HepG2 (cell line): ENCODE measurements around the gene AADACL4. TPM values are rescaled to one million over a fixed set of nuclear protein-coding genes. Genes with fewer than 3 reads are reported as not detected.
A peak's percentile ranks its signal among the peaks of the same experiment; 100 is the strongest.

Experiments
- ATAC-seq: fragments of 200-7000 bp; cut with Tn5 transposase; 3 replicates; pipeline ENCODE4 v1.9.1; 2020; ENCODE audit warnings: mild to moderate bottlenecking, moderate library complexity
- BruUV-seq: library from RNA; stranded (reverse); fragments of 400-500 nt; replicated peaks from 2 replicates; lab custom pipeline; 2021; lab: Mats Ljungman, UMichigan
- CTCF ChIA-PET: fragments of 300-600 bp; formaldehyde crosslinking; extraction: SDS; loops from one replicate; lab custom pipeline; 2021; ENCODE audit warnings: low total read pairs, inconsistent platforms, low intra/inter-chr PET ratio; lab: Yijun Ruan, JAX
- POLR2A ChIA-PET: fragments of 350-600 bp; sonication (Branson Sonifier 250); formaldehyde crosslinking; loops from one replicate; lab custom pipeline; 2020; ENCODE audit warnings: antibody characterized with exemption, inconsistent platforms; lab: Yijun Ruan, JAX
- DNase-seq: peaks from one replicate; pipeline ENCODE4 v3.0.0-alpha.2; 2015; ENCODE audit warnings: low spot score
- FAIRE-seq: peaks from 3 replicates; lab custom pipeline; 2011; peaks lifted over from hg19 to GRCh38; lab: Jason Lieb, UNC
- H2AFZ ChIP-seq: one replicate; pipeline ENCODE4 v1.6.1; 2011; ENCODE audit warnings: low read length, inconsistent platforms
- H3K27ac ChIP-seq: fragments of 300-600 bp; 3 replicates; pipeline ENCODE4 v1.8.0; 2011; ENCODE audit warnings: mixed run types, mild to moderate bottlenecking, mixed read lengths, low read length, inconsistent platforms; ENCODE audit not compliant: insufficient read depth; ENCODE audit errors: extremely low read length
- H3K27me3 ChIP-seq, 2 experiments: fragments of 200-600 bp in 1 of 2; 2 replicates in 1 of 2; 3 replicates in 1 of 2; pipeline versions ENCODE4 v1.6.0 to v1.8.0; 2011; ENCODE audit warnings: low read length in 2 of 2, mild to moderate bottlenecking in 2 of 2, moderate library complexity in 2 of 2, inconsistent platforms in 1 of 2; ENCODE audit not compliant: insufficient read depth in 2 of 2, control insufficient read depth in 1 of 2
- H3K36me3 ChIP-seq, 2 experiments: fragments of 200-600 bp in 1 of 2; replicated peaks in 1 of 2; 2 replicates in 1 of 2; 3 replicates in 1 of 2; pipeline versions ENCODE4 v1.5.1 to v1.8.0; 2011; ENCODE audit warnings: low read length in 2 of 2, inconsistent platforms in 1 of 2; ENCODE audit not compliant: insufficient read depth in 2 of 2, control insufficient read depth in 1 of 2
- H3K4me1 ChIP-seq: 2 replicates; pipeline ENCODE4 v1.5.1; 2012; ENCODE audit warnings: low read length, inconsistent platforms; ENCODE audit not compliant: insufficient read depth
- H3K4me2 ChIP-seq: 2 replicates; pipeline ENCODE4 v1.6.0; 2011; ENCODE audit warnings: low read depth, low read length, inconsistent platforms
- H3K4me3 ChIP-seq, 3 experiments: fragments of 200-600 bp in 1 of 3; sonication (generic), shearing (Covaris generic) in 1 of 3; replicated peaks in 1 of 3; 2 replicates each; pipeline ENCODE4 v1.5.1; 2011 to 2016; ENCODE audit warnings: low read length in 3 of 3, inconsistent platforms in 2 of 3, low read depth in 2 of 3, mild to moderate bottlenecking in 2 of 3, control low read depth in 1 of 3, mixed read lengths in 1 of 3; ENCODE audit not compliant: insufficient read depth in 1 of 3
- H3K79me2 ChIP-seq: one replicate; pipeline ENCODE4 v1.6.1; 2011; ENCODE audit warnings: low read length, inconsistent platforms; ENCODE audit not compliant: insufficient read depth
- H3K9ac ChIP-seq: 2 replicates; pipeline ENCODE4 v1.6.0; 2011; ENCODE audit warnings: mild to moderate bottlenecking, low read depth, low read length, inconsistent platforms; ENCODE audit not compliant: insufficient read depth
- H3K9me3 ChIP-seq: 2 replicates; pipeline ENCODE4 v1.5.1; 2012; ENCODE audit warnings: mild to moderate bottlenecking, low read length
- H4K20me1 ChIP-seq: 2 replicates; pipeline ENCODE4 v1.6.0; 2011; ENCODE audit warnings: inconsistent platforms, mild to moderate bottlenecking, low read length, moderate library complexity; ENCODE audit not compliant: insufficient read depth
- GPN1 ChIP-seq: sonication (generic); formaldehyde crosslinking; IDR thresholded peaks from 2 replicates; pipeline ENCODE4 v1.5.1; 2020; ENCODE audit warnings: missing genetic modification reagents, borderline replicate concordance
- KAT7 ChIP-seq: IDR thresholded peaks from 2 replicates; pipeline ENCODE4 v1.6.1; 2018; ENCODE audit warnings: borderline replicate concordance, missing compliant biosample characterization
- LRRFIP1 ChIP-seq: sonication (generic); formaldehyde crosslinking; conservative IDR thresholded peaks from 2 replicates; pipeline ENCODE4 v1.4.0; 2020; ENCODE audit warnings: missing genetic modification reagents
- NRL ChIP-seq: sonication (generic); formaldehyde crosslinking; IDR thresholded peaks from 2 replicates; pipeline ENCODE4 v1.5.0; 2020; ENCODE audit warnings: missing genetic modification reagents, mild to moderate bottlenecking, moderate library complexity, borderline replicate concordance
- PBX3 ChIP-seq: sonication (generic); formaldehyde crosslinking; IDR thresholded peaks from 2 replicates; pipeline ENCODE4 v1.8.1; 2023; ENCODE audit warnings: missing genetic modification reagents, inconsistent platforms, borderline replicate concordance
- RFX5 ChIP-seq: IDR thresholded peaks from 2 replicates; pipeline ENCODE4 v1.6.1; 2011; ENCODE audit warnings: low read depth, low read length, improper control_type of control experiment
- SMAD3 ChIP-seq: sonication (generic); formaldehyde crosslinking; IDR thresholded peaks from 2 replicates; pipeline ENCODE4 v1.4.0; 2020; ENCODE audit warnings: missing genetic modification reagents
- SP2 ChIP-seq: sonication (generic); formaldehyde crosslinking; IDR thresholded peaks from 2 replicates; pipeline ENCODE4 v1.5.1; 2020; ENCODE audit warnings: mild to moderate bottlenecking, missing genetic modification reagents
- ZBTB34 ChIP-seq: sonication (generic); formaldehyde crosslinking; IDR thresholded peaks from 2 replicates; pipeline ENCODE4 v1.8.0; 2022; ENCODE audit warnings: mild to moderate bottlenecking, missing genetic modification reagents
- ZNF10 ChIP-seq: sonication (generic); formaldehyde crosslinking; IDR thresholded peaks from 2 replicates; pipeline ENCODE4 v1.4.0; 2020; ENCODE audit warnings: mild to moderate bottlenecking, low read depth, missing genetic modification reagents, borderline replicate concordance
- ZNF274 ChIP-seq: sonication (generic); formaldehyde crosslinking; IDR thresholded peaks from 2 replicates; pipeline ENCODE4 v1.5.1; 2020; ENCODE audit warnings: mild to moderate bottlenecking, missing genetic modification reagents
- ZNF501 ChIP-seq: sonication (generic); formaldehyde crosslinking; IDR thresholded peaks from 2 replicates; pipeline ENCODE4 v1.5.1; 2020; ENCODE audit warnings: mild to moderate bottlenecking, moderate library complexity, missing genetic modification reagents
- ZNF512 ChIP-seq: sonication (generic); formaldehyde crosslinking; IDR thresholded peaks from 2 replicates; pipeline ENCODE4 v1.4.0; 2020; ENCODE audit warnings: mild to moderate bottlenecking, missing genetic modification reagents
- WGBS: methylation state at CpG from one replicate; pipeline ENCODE4 v1.1.6; 2017; ENCODE audit warnings: low lambda C conversion rate; 5-methylcytosine and 5-hydroxymethylcytosine counted together
- in situ Hi-C: cut with HindIII; loops from 2 replicates; pipeline ENCODE4 v1.10.0; 2017; ENCODE audit warnings: low pct_unique_long_range_greater_than_20kb; ENCODE audit not compliant: extremely low pct_ligation_motif_present
- intact Hi-C: fragments of 100-400 bp; cut with micrococcal nuclease; formaldehyde crosslinking; loops from one replicate; pipeline ENCODE4 v1.10.0; 2022; ENCODE audit not compliant: unreplicated experiment
- polyA plus RNA-seq, 8 experiments: library from polyadenylated mRNA; depleted of rRNA in 3 of 8; stranded (reverse) in 7 of 8; unstranded in 1 of 8; fragments of >200 nt; fragmentation: Illumina TruSeq in 4 of 8; extraction: Trizol in 4 of 8; gene quantifications; 2 replicates each; pipeline versions ENCODE4 v1.2.1 to v1.2.3, GENCODE V29; 2011 to 2016; ENCODE audit warnings: low read depth in 4 of 8, missing spikeins in 1 of 8, mixed read lengths in 1 of 8; ENCODE audit not compliant: insufficient read depth in 1 of 8
- total RNA-seq, 5 experiments: library from RNA; depleted of rRNA; stranded (reverse); fragments of >200 nt; fragmentation: Illumina TruSeq; extraction: Trizol; gene quantifications; 2 replicates each; pipeline ENCODE4 v1.2.3, GENCODE V29; 2016; ENCODE audit warnings: low read depth in 1 of 5

The AADACL4 gene
- total and polyA plus RNA-seq, 2 of the 13 experiments (the other 11 are each of a cell fraction or from before 2014, with no cell fraction given), result not detected

GRCh38 chr1:12618965-12619791 lies 24.7 kb upstream of the AADACL4 start:
- FAIRE-seq (peak; percentile 54), DNase-seq (peak; percentile 97), ATAC-seq (peak; percentile 73)
- Histone ChIP-seq H3K79me2 (peaks cover 42% of the 10 kb centered on the region), H3K27me3 (peaks cover 0 to 3% of the 10 kb centered on the region in 2 experiments; a peak in 1 of 5 replicates), H2AFZ (no peak overlapping the region), H3K4me1 (peaks cover 43% of the 10 kb centered on the region), H3K9me3 (no peaks in the 10 kb centered on the region), H3K9ac (peak overlapping the region; percentile 97), H3K4me2 (peak overlapping the region; percentile 98), H3K36me3 (no peaks in the 10 kb centered on the region), H3K27ac (peak overlapping the region; percentile 94), H3K4me3 (peak overlapping the region; percentile 91 to 97 (median 94)), H4K20me1 (no peaks in the 10 kb centered on the region; the same call in 1 of the 2 replicates)
- WGBS, result 2% methylated on average over 15 of the region's 30 CpGs
- no TSS peak for BruUV-seq
- in situ Hi-C loops, result loop anchor here (5.0 kb wide), 2 partner anchors 67 to 92 kb away; no protein-coding TSS in a partner anchor
- intact Hi-C loops, result loop anchor here (1.0 to 5.0 kb wide), 5 partner anchors 18 to 304 kb away; no protein-coding TSS in a partner anchor
- ChIA-PET CTCF (interaction anchor here (0.5 to 3.2 kb wide), 6 partner anchors 18 to 388 kb away, joined by 3 to 56 read pairs (median 6); no protein-coding TSS in a partner anchor), POLR2A (interaction anchor here (0.6 to 10.1 kb wide), 41 partner anchors 10 to 640 kb away, joined by 3 to 357 read pairs (median 6); no protein-coding TSS in a partner anchor)
- peak; percentile 74; the same call in 1 of the 2 replicates for TF ChIP-seq ZNF501 (CRISPR knock-in tag)
- no peak for TF ChIP-seq ZNF274 (CRISPR knock-in tag)
- TF ChIP-seq ZBTB34 (CRISPR knock-in tag), result no peak
- 0 out of 2 replicates have a peak, but pooled peaks have one; percentile 12 for TF ChIP-seq PBX3 (CRISPR knock-in tag)
- no peak for TF ChIP-seq ZNF10 (CRISPR knock-in tag)
- TF ChIP-seq NRL, result no peak
- peak; percentile 60; the same call in 1 of the 2 replicates for TF ChIP-seq SMAD3
- TF ChIP-seq LRRFIP1 (CRISPR knock-in tag), result no peak
- no peak for TF ChIP-seq GPN1 (CRISPR knock-in tag)
- peak; percentile 8; the same call in 1 of the 2 replicates for TF ChIP-seq SP2 (CRISPR knock-in tag)
- no peak for TF ChIP-seq ZNF512 (CRISPR knock-in tag)
- peak; percentile 91; the same call in 1 of the 2 replicates for TF ChIP-seq KAT7 (CRISPR knock-in tag)
- TF ChIP-seq RFX5, result 0 out of 2 replicates have a peak, but pooled peaks have one; percentile 26
